CD4-positive, CD25-positive, alpha-beta regulatory T cell (primary cell): ENCODE data around the gene PHC2. TPM values are rescaled to one million over a fixed set of nuclear protein-coding genes. Genes with fewer than 3 reads are reported as not detected.

ENCODE experiments used
- ATAC-seq, 2 donors: fragments of 150-1000 bp; cut with Tn5 transposase; one replicate each; pipeline ENCODE4 v1.10.0; 2021; ENCODE audit warnings: low read depth in 2 of 2, moderate number of reproducible peaks in 2 of 2, moderate library complexity in 1 of 2
- DNase-seq, 3 donors: peaks; one replicate each; pipeline versions ENCODE4 v3.0.0 to v3.0.0-alpha.2; 2012 to 2022; ENCODE audit warnings: mixed read lengths in 1 of 3
- H3K27ac ChIP-seq: one replicate; pipeline ENCODE4 v1.7.0; 2013; ENCODE audit warnings: mild to moderate bottlenecking, low read length; ENCODE audit not compliant: insufficient read depth, poor library complexity, severe bottlenecking
- H3K27me3 ChIP-seq: one replicate; pipeline ENCODE4 v1.7.0; 2013; ENCODE audit warnings: low read length; ENCODE audit not compliant: control insufficient read depth, insufficient read depth
- H3K36me3 ChIP-seq: one replicate; pipeline ENCODE4 v1.7.0; 2013; ENCODE audit warnings: mild to moderate bottlenecking, low read length, moderate library complexity; ENCODE audit not compliant: control insufficient read depth, insufficient read depth
- H3K4me1 ChIP-seq: 2 replicates; pipeline ENCODE4 v1.7.0; 2013; ENCODE audit warnings: mild to moderate bottlenecking, low read length; ENCODE audit not compliant: insufficient read depth, control insufficient read depth, poor library complexity, severe bottlenecking
- H3K4me3 ChIP-seq: one replicate; pipeline ENCODE4 v1.7.0; 2013; ENCODE audit warnings: low read depth, mild to moderate bottlenecking, low read length, moderate library complexity
- H3K9me3 ChIP-seq, 2 experiments: 1 replicate in 1 of 2; 2 replicates in 1 of 2; pipeline ENCODE4 v1.7.0; 2013; ENCODE audit warnings: low read length in 2 of 2, mild to moderate bottlenecking in 1 of 2, moderate library complexity in 1 of 2; ENCODE audit not compliant: control insufficient read depth in 2 of 2
- H3K27ac Mint-ChIP-seq, 3 donors: one replicate each; pipeline ENCODE4 v1.8.0; 2020 to 2022; ENCODE audit warnings: mild to moderate bottlenecking in 3 of 3, mixed read lengths in 3 of 3, moderate library complexity in 2 of 3
- H3K27me3 Mint-ChIP-seq: one replicate; pipeline ENCODE4 v1.8.0; 2022; ENCODE audit warnings: mild to moderate bottlenecking, mixed read lengths
- H3K36me3 Mint-ChIP-seq: one replicate; pipeline ENCODE4 v1.8.0; 2020; ENCODE audit warnings: mixed read lengths
- H3K4me1 Mint-ChIP-seq, 4 donors: one replicate each; pipeline ENCODE4 v1.8.0; 2020 to 2022; ENCODE audit warnings: mixed read lengths in 4 of 4, mild to moderate bottlenecking in 1 of 4
- H3K4me3 Mint-ChIP-seq, 4 donors: one replicate each; pipeline ENCODE4 v1.8.0; 2020 to 2022; ENCODE audit warnings: mild to moderate bottlenecking in 4 of 4, mixed read lengths in 4 of 4, moderate library complexity in 3 of 4
- H3K9me3 Mint-ChIP-seq, 7 donors: one replicate each; pipeline ENCODE4 v1.8.0; 2020 to 2022; ENCODE audit warnings: mixed read lengths in 7 of 7, mild to moderate bottlenecking in 3 of 7, moderate library complexity in 2 of 7
- polyA plus RNA-seq, 4 donors: library from polyadenylated mRNA; unstranded; fragments of 300-500 nt; fragmentation: Illumina TruSeq; gene quantifications; one replicate each; pipeline ENCODE4 v1.2.3, GENCODE V29; 2021
- total RNA-seq: library from RNA; stranded (reverse); gene quantifications from one replicate; pipeline ENCODE4 v1.2.3, GENCODE V29; 2022

PHC2 gene
- total and polyA plus RNA-seq, 5 donors from 2014 or later = 9.7 to 34.8 (median 20.7) TPM

- Histone ChIP-seq H3K27ac (no peak overlapping the region), H3K4me3 (no peak overlapping the region), H3K27me3 (peaks cover 39% of the 10 kb centered on the region), H3K4me1 (peaks cover 8% of the 10 kb centered on the region), H3K9me3 (no peaks in the 10 kb centered on the region), H3K36me3 (no peaks in the 10 kb centered on the region)
- H3K27ac Mint-ChIP-seq = no peak overlapping the region
- peaks cover 0 to 2% (median 0%) of the 10 kb centered on the region in 4 donors for H3K4me1 Mint-ChIP-seq
- H3K4me3 Mint-ChIP-seq = no peak overlapping the region
- ATAC-seq (no peak), DNase-seq (no peak)
- no peaks in the 10 kb centered on the region for H3K36me3 Mint-ChIP-seq
- peaks cover 0 to 4% (median 0%) of the 10 kb centered on the region in 7 donors for H3K9me3 Mint-ChIP-seq
- H3K27me3 Mint-ChIP-seq = peaks cover 44% of the 10 kb centered on the region
Observed at GRCh38 chr1:33425900-33426299, 5.0 kb downstream of the PHC2 start.

- no peak overlapping the region for H3K27ac Mint-ChIP-seq
- H3K36me3 ChIP-seq = no peaks in the 10 kb centered on the region
- peaks cover 0 to 4% (median 2%) of the 10 kb centered on the region in 7 donors for H3K9me3 Mint-ChIP-seq
- no peaks in the 10 kb centered on the region for H3K36me3 Mint-ChIP-seq
- peaks cover 47% of the 10 kb centered on the region for H3K27me3 Mint-ChIP-seq
- H3K27ac ChIP-seq = no peak overlapping the region
- H3K27me3 ChIP-seq = peaks cover 36% of the 10 kb centered on the region
- H3K4me1 Mint-ChIP-seq = no peaks in the 10 kb centered on the region
- H3K4me3 ChIP-seq = no peak overlapping the region
- no peak overlapping the region for H3K4me3 Mint-ChIP-seq
- no peaks in the 10 kb centered on the region for H3K9me3 ChIP-seq
- no peaks in the 10 kb centered on the region for H3K4me1 ChIP-seq
- DNase-seq (no peak), ATAC-seq (no peak)
Observed at GRCh38 chr1:33424610-33425009, 6.3 kb downstream of the PHC2 start.

- Histone ChIP-seq H3K4me3 (no peak overlapping the region), H3K36me3 (no peaks in the 10 kb centered on the region), H3K9me3 (no peaks in the 10 kb centered on the region), H3K27ac (no peak overlapping the region), H3K4me1 (no peaks in the 10 kb centered on the region), H3K27me3 (peaks cover 33% of the 10 kb centered on the region)
- H3K36me3 Mint-ChIP-seq = no peaks in the 10 kb centered on the region
- H3K27ac Mint-ChIP-seq = no peak overlapping the region
- DNase-seq (no peak), ATAC-seq (no peak)
- no peaks in the 10 kb centered on the region for H3K4me1 Mint-ChIP-seq
- no peak overlapping the region for H3K4me3 Mint-ChIP-seq
- peaks cover 47% of the 10 kb centered on the region for H3K27me3 Mint-ChIP-seq
- peaks cover 0 to 4% (median 2%) of the 10 kb centered on the region in 7 donors for H3K9me3 Mint-ChIP-seq
Observed at GRCh38 chr1:33424205-33424604, 6.7 kb downstream of the PHC2 start.

GRCh38 chr1:33420870-33421775 lies 9.8 kb downstream of the PHC2 start:
- Mint-ChIP-seq H3K27me3 (peaks cover 51% of the 10 kb centered on the region), H3K9me3 (peaks cover 2 to 13% (median 7%) of the 10 kb centered on the region in 7 donors), H3K4me3 (no peak overlapping the region), H3K27ac (no peak overlapping the region), H3K36me3 (no peaks in the 10 kb centered on the region), H3K4me1 (no peaks in the 10 kb centered on the region)
- ATAC-seq (no peak), DNase-seq (no peak)
- Histone ChIP-seq H3K9me3 (peaks cover 1 to 2% of the 10 kb centered on the region in 2 experiments), H3K27me3 (peaks cover 19% of the 10 kb centered on the region), H3K27ac (no peak overlapping the region), H3K36me3 (no peaks in the 10 kb centered on the region), H3K4me3 (no peak overlapping the region), H3K4me1 (no peaks in the 10 kb centered on the region)

- ATAC-seq (no peak), DNase-seq (no peak)
- no peaks in the 10 kb centered on the region for H3K4me1 ChIP-seq
- H3K27ac Mint-ChIP-seq = no peak overlapping the region
- H3K9me3 Mint-ChIP-seq = peaks cover 2 to 23% (median 12%) of the 10 kb centered on the region in 7 donors
- H3K27ac ChIP-seq = no peak overlapping the region
- no peak overlapping the region for H3K4me3 ChIP-seq
- H3K4me3 Mint-ChIP-seq = no peak overlapping the region
- no peaks in the 10 kb centered on the region for H3K4me1 Mint-ChIP-seq
- no peaks in the 10 kb centered on the region for H3K36me3 Mint-ChIP-seq
- peaks cover 36% of the 10 kb centered on the region for H3K27me3 Mint-ChIP-seq
- H3K9me3 ChIP-seq = peaks cover 12 to 16% of the 10 kb centered on the region in 2 experiments
- peaks cover 14% of the 10 kb centered on the region for H3K27me3 ChIP-seq
- H3K36me3 ChIP-seq = no peaks in the 10 kb centered on the region
Observed at GRCh38 chr1:33418811-33419210, 12.1 kb downstream of the PHC2 start.

GRCh38 chr1:33414879-33415278 lies 16.0 kb downstream of the PHC2 start:
- peaks cover 16% of the 10 kb centered on the region for H3K27me3 ChIP-seq
- Mint-ChIP-seq H3K9me3 (peaks cover 0 to 23% (median 12%) of the 10 kb centered on the region in 7 donors), H3K27me3 (peaks cover 24% of the 10 kb centered on the region), H3K36me3 (no peaks in the 10 kb centered on the region), H3K4me1 (no peaks in the 10 kb centered on the region), H3K27ac (no peak overlapping the region), H3K4me3 (no peak overlapping the region)
- no peaks in the 10 kb centered on the region for H3K36me3 ChIP-seq
- peaks cover 12 to 16% of the 10 kb centered on the region in 2 experiments for H3K9me3 ChIP-seq
- no peak overlapping the region for H3K4me3 ChIP-seq
- no peak for DNase-seq
- H3K27ac ChIP-seq = no peak overlapping the region
- no peaks in the 10 kb centered on the region for H3K4me1 ChIP-seq
- no peak for ATAC-seq

- Histone ChIP-seq H3K4me1 (no peaks in the 10 kb centered on the region), H3K27me3 (peaks cover 29% of the 10 kb centered on the region), H3K36me3 (no peaks in the 10 kb centered on the region), H3K27ac (no peak overlapping the region), H3K9me3 (peaks cover under 1 to 5% of the 10 kb centered on the region in 2 experiments), H3K4me3 (no peak overlapping the region)
- Mint-ChIP-seq H3K36me3 (no peaks in the 10 kb centered on the region), H3K27me3 (peaks cover 38% of the 10 kb centered on the region), H3K9me3 (peaks cover 0 to 5% (median 4%) of the 10 kb centered on the region in 7 donors), H3K4me3 (no peak overlapping the region), H3K4me1 (no peaks in the 10 kb centered on the region), H3K27ac (peak overlapping the region in 1 of 3 donors; percentile 57)
- no peak for ATAC-seq
- no peak for DNase-seq
Observed at GRCh38 chr1:33410091-33410701, 20.7 kb downstream of the PHC2 start.
